ENCODE results near the gene ROBO1. TPM values are rescaled to one million over a fixed set of nuclear protein-coding genes. Genes with fewer than 3 reads are reported as not detected.

The ROBO1 gene
- total RNA-seq, 6 experiments from 2014 or later = 1.1 to 7.2 (median 4.3) TPM

GRCh38 chr3:79491029-79491641 lies 276.7 kb downstream of the ROBO1 start:
- Histone ChIP-seq H3K27me3 (no peaks in the 10 kb centered on the region), H3K9me3 (no peaks in the 10 kb centered on the region), H3K4me3 (no peak overlapping the region), H3K27ac (no peak overlapping the region), H3K36me3 (no peaks in the 10 kb centered on the region), H3K4me1 (no peaks in the 10 kb centered on the region)
- DNase-seq = no peak
- no peak for TF ChIP-seq CTCF (IDR thresholded peaks at IDR 0.05)
- no peak for TF ChIP-seq POLR2A (IDR thresholded peaks at IDR 0.05)
- no peak for ATAC-seq
- 53% methylated on average over 4 of the region's 4 CpGs for WGBS (ENCODE audit: insufficient coverage, low coverage, low lambda C conversion rate, missing lambda C conversion rate)
- intact Hi-C loops (cut with DNase I) = no loop called here

- DNase-seq (no peak), ATAC-seq (peak in 2 of 4 donors; percentile 38 to 41)
- H3K27me3 ChIP-seq = no peaks in the 10 kb centered on the region
- H3K27ac ChIP-seq = no peak overlapping the region
- H3K4me3 ChIP-seq = no peak overlapping the region
- no peaks in the 10 kb centered on the region for H3K9me3 ChIP-seq
- intact Hi-C loops (cut with DNase I) = no loop called here
- no peaks in the 10 kb centered on the region for H3K36me3 ChIP-seq
- H3K4me1 ChIP-seq = no peaks in the 10 kb centered on the region
- 68% methylated on average over 7 of the region's 8 CpGs for WGBS (ENCODE audit: insufficient coverage, low coverage, low lambda C conversion rate, missing lambda C conversion rate)
- no peak for TF ChIP-seq CTCF (IDR thresholded peaks at IDR 0.05)
- TF ChIP-seq POLR2A (IDR thresholded peaks at IDR 0.05) = no peak
These were observed 277.4 kb downstream of the ROBO1 start for GRCh38 chr3:79490165-79491028.

GRCh38 chr3:79488407-79488806 lies 279.4 kb downstream of the ROBO1 start:
- H3K4me3 ChIP-seq = no peak overlapping the region
- H3K27ac ChIP-seq = no peak overlapping the region
- H3K9me3 ChIP-seq = no peaks in the 10 kb centered on the region
- H3K4me1 ChIP-seq = no peaks in the 10 kb centered on the region
- ATAC-seq (no peak), DNase-seq (no peak)
- no peaks in the 10 kb centered on the region for H3K36me3 ChIP-seq
- 77% methylated on average over 2 of the region's 2 CpGs for WGBS (ENCODE audit: insufficient coverage, low coverage, low lambda C conversion rate, missing lambda C conversion rate)
- intact Hi-C loops (cut with DNase I) = no loop called here
- TF ChIP-seq CTCF (IDR thresholded peaks at IDR 0.05) (no peak), POLR2A (IDR thresholded peaks at IDR 0.05) (no peak)
- H3K27me3 ChIP-seq = no peaks in the 10 kb centered on the region

GRCh38 chr3:79480746-79481145 lies 287.1 kb downstream of the ROBO1 start:
- no peak overlapping the region for H3K27ac ChIP-seq
- no peak for TF ChIP-seq CTCF (IDR thresholded peaks at IDR 0.05)
- TF ChIP-seq POLR2A (IDR thresholded peaks at IDR 0.05) = no peak
- H3K4me1 ChIP-seq = no peaks in the 10 kb centered on the region
- no peaks in the 10 kb centered on the region for H3K9me3 ChIP-seq
- ATAC-seq = no peak
- H3K4me3 ChIP-seq = no peak overlapping the region
- H3K36me3 ChIP-seq = no peaks in the 10 kb centered on the region
- 58% methylated on average over 1 of the region's 1 CpG for WGBS (ENCODE audit: insufficient coverage, low coverage, low lambda C conversion rate, missing lambda C conversion rate)
- no peak for DNase-seq
- H3K27me3 ChIP-seq = no peaks in the 10 kb centered on the region
- intact Hi-C loops (cut with DNase I) = no loop called here

Measured in right lobe of liver (tissue), 6 donors.